Epithelial cell of proximal tubule (primary cell): ENCODE results near the gene PLA2G2C. TPM values are rescaled to one million over a fixed set of nuclear protein-coding genes. Genes with fewer than 3 reads are reported as not detected.

Experiments
- DNase-seq: peaks from one replicate; pipeline ENCODE4 v3.0.0-alpha.2; 2011; ENCODE audit warnings: low read depth
- H3K4me3 ChIP-seq: 2 replicates; pipeline ENCODE4 v1.5.1; 2011; ENCODE audit warnings: low read depth, mild to moderate bottlenecking, low read length
- CTCF ChIP-seq: conservative IDR thresholded peaks from 2 replicates; pipeline ENCODE4 v1.5.1; 2012; ENCODE audit warnings: low read depth, mild to moderate bottlenecking, low read length
- total RNA-seq: library from RNA; depleted of rRNA; stranded (reverse); fragments of >200 nt; gene quantifications from 2 replicates; pipeline ENCODE4 v1.2.3, GENCODE V29; 2015

The PLA2G2C gene
- total RNA-seq, 1 donor from 2014 or later = not detected

DNA sequence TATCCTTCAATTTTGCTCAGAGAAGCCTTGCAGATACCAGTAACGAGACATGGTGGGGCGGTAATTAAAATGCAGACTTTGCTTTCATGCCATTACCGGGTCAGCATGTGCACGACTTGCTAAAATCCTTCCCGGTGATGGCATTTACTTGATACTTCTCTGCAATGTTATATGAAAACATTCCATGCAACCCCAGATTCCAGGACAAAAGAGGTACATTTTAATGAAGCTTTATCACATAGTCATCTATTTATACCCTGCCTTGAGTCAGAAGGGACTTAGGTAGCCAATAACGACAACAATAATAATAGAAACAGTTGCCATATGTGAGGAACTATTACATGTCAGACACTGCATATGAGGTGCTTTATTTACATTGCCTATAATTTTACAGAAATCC, 29.4 kb upstream of the PLA2G2C start:
- DNase-seq = no peak
- no peak for TF ChIP-seq CTCF
- no peak overlapping the region for H3K4me3 ChIP-seq

GRCh38 chr1:20212685-20213331, 26.5 kb upstream of the PLA2G2C start:
- no peak overlapping the region for H3K4me3 ChIP-seq
- peak; percentile 53 for DNase-seq
- TF ChIP-seq CTCF = peak; percentile 81

DNA sequence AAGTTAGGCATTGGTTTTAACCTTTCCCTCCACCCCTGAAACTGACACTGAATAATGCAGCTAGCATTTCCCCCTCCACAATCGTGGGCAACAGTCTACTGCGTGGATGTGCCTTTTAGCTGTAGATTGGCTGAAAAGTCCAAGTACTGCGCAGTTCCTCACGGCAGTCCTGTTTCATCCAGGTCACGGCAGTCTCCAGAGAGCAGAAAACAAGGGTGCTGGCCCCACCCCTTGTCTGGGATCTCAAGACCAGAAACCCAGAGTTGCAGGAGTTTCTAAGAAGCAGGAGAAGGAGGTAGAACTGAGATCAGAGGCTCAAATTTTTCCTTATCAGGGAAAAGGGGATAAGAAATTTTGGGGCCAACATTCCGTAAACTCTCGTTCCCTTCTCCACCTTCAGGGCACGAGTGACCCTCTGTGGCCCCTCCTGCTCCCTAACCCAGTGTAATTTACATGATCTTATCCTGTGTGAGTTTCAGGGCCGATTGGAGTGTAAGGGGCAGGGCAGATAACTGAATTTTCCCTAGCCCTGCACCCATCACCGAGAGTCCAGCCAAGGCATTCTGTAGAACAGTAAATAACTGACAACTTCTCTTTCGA, 25.9 kb upstream of the PLA2G2C start:
- no peak for DNase-seq
- H3K4me3 ChIP-seq = no peak overlapping the region

DNA sequence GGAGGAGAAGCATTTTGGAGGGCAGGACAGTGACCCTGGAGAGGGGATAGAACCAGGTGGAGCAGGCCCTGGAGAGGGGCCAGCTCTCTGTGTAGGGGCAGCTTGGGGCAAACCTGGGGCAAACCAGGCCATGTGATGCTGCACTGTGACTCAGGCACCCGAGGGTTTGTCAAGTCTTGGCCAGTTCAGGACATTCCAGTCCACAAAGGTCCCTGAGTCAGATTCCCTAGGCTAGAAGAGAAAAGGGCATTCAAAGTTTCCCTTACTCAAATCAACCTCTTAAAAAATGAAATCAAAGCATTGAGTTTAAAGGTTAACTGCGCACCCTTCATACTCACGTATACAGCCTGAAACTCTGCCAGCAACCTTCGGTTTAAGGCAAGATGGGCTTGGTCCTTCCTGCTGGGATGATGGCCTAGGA, 25.2 kb upstream of the PLA2G2C start:
- TF ChIP-seq CTCF = no peak
- peak; percentile 36 for DNase-seq
- no peak overlapping the region for H3K4me3 ChIP-seq

More for the DNA sequence above, 25.9 kb upstream of the PLA2G2C start:
- no peak for TF ChIP-seq CTCF

- no peak overlapping the region for H3K4me3 ChIP-seq
- no peak for DNase-seq
- TF ChIP-seq CTCF = no peak
These were observed 24.6 kb upstream of the PLA2G2C start for GRCh38 chr1:20210736-20211460.

GRCh38 chr1:20209471-20209870, 23.2 kb upstream of the PLA2G2C start:
- no peak for TF ChIP-seq CTCF
- DNase-seq = no peak
- no peak overlapping the region for H3K4me3 ChIP-seq

- no peak for TF ChIP-seq CTCF
- no peak for DNase-seq
- H3K4me3 ChIP-seq = no peak overlapping the region
These were observed 21.2 kb upstream of the PLA2G2C start for GRCh38 chr1:20207546-20207945.
